Measurements from ENCODE around the gene SLC5A1. TPM values are rescaled to one million over a fixed set of nuclear protein-coding genes. Genes with fewer than 3 reads are reported as not detected.
"Not testable (repeated sequence)": the region's sequence is repeated elsewhere in the genome, so short reads cannot be mapped to it uniquely, and the experiment has no call there.

The SLC5A1 gene
- total and polyA plus RNA-seq, 2 donors (not counting 1 experiment from before 2014, with no cell fraction given): not detected

GRCh38 chr22:32132783-32133182 lies 89.7 kb downstream of the SLC5A1 start:
- H3K4me3 Mint-ChIP-seq: no peak overlapping the region
- TF ChIP-seq EZH2 (IDR thresholded peaks at IDR 0.05; ENCODE audit: borderline replicate concordance, insufficient read depth, low read depth, low read length, poor library complexity, severe bottlenecking): no peak
- no peak for TF ChIP-seq CTCF (IDR thresholded peaks at IDR 0.05)
- no peak overlapping the region for H3K4me2 ChIP-seq (replicated peaks; ENCODE audit: low read depth, low read length, poor library complexity, severe bottlenecking)
- H3K4me1 ChIP-seq (ENCODE audit: control insufficient read depth in 2 of 2, insufficient read depth in 2 of 2, low read length in 2 of 2): peaks cover 0 to 5% of the 10 kb centered on the region in 2 donors
- no peak for ATAC-seq (ENCODE audit: low read depth)
- no CpG with 5 or more reads among the region's 1 CpG for WGBS (ENCODE audit: insufficient coverage)
- H3K9me3 ChIP-seq (ENCODE audit: control extremely low read depth in 1 of 3, control insufficient read depth in 2 of 3, insufficient read depth in 1 of 3, low read length in 2 of 3): peaks cover 0 to 4% (median 0%) of the 10 kb centered on the region in 3 donors
- no peaks in the 10 kb centered on the region for H3K79me2 ChIP-seq (ENCODE audit: control insufficient read depth, insufficient read depth, low read length)
- peaks cover 0 to 2% (median 0%) of the 10 kb centered on the region in 4 experiments for H3K27me3 ChIP-seq (replicated peaks in 1 of 4; ENCODE audit: control extremely low read depth in 1 of 4, control insufficient read depth in 3 of 4, insufficient read depth in 4 of 4, low read length in 3 of 4)
- intact Hi-C loops (cut with micrococcal nuclease): loop anchor here (10.0 kb wide), 1 partner anchor 282 kb away; the partner anchor contains the start of gene RTCB
- DNase-seq: no peak
- H3K36me3 ChIP-seq (replicated peaks in 1 of 2; ENCODE audit: control extremely low read depth in 1 of 2, control insufficient read depth in 1 of 2, extremely low read depth in 1 of 2, insufficient read depth in 2 of 2, low read length in 1 of 2): no peaks in the 10 kb centered on the region
- ChIA-PET POLR2A (no interaction called here), CTCF (no interaction called here)
- no peak overlapping the region for H3K4me3 ChIP-seq (ENCODE audit: control extremely low read depth in 1 of 5, extremely low read depth in 1 of 5, insufficient read depth in 1 of 5, low read depth in 2 of 5, low read length in 4 of 5)
- no peak overlapping the region for H3K9ac ChIP-seq (ENCODE audit: low read length)
- H4K20me1 ChIP-seq (ENCODE audit: control insufficient read depth, insufficient read depth, low read length, poor library complexity, severe bottlenecking): no peaks in the 10 kb centered on the region
- H3K27ac Mint-ChIP-seq: no peak overlapping the region
- peaks cover 6% of the 10 kb centered on the region for H3K4me1 Mint-ChIP-seq
- H3K27ac ChIP-seq (ENCODE audit: low read length in 2 of 2): no peak overlapping the region
- H2AFZ ChIP-seq (ENCODE audit: insufficient read depth, low read depth, low read length, poor library complexity, severe bottlenecking): no peak overlapping the region
- H3K9me3 Mint-ChIP-seq (ENCODE audit: insufficient read depth): no peaks in the 10 kb centered on the region
- H3K27me3 Mint-ChIP-seq: peaks cover 11% of the 10 kb centered on the region

GRCh38 chr22:32134796-32135195 lies 91.7 kb downstream of the SLC5A1 start:
- H3K36me3 ChIP-seq (replicated peaks in 1 of 2; ENCODE audit: control extremely low read depth in 1 of 2, control insufficient read depth in 1 of 2, extremely low read depth in 1 of 2, insufficient read depth in 2 of 2, low read length in 1 of 2); POLR2A ChIA-PET; H3K27ac ChIP-seq (ENCODE audit: low read length in 2 of 2); H3K79me2 ChIP-seq (ENCODE audit: control insufficient read depth, insufficient read depth, low read length); H3K4me3 ChIP-seq (ENCODE audit: control extremely low read depth in 1 of 5, extremely low read depth in 1 of 5, insufficient read depth in 1 of 5, low read depth in 2 of 5, low read length in 4 of 5); H3K4me1 ChIP-seq (ENCODE audit: control insufficient read depth in 2 of 2, insufficient read depth in 2 of 2, low read length in 2 of 2); H3K4me3 Mint-ChIP-seq; H3K4me2 ChIP-seq (replicated peaks; ENCODE audit: low read depth, low read length, poor library complexity, severe bottlenecking); H3K27me3 ChIP-seq (replicated peaks in 1 of 4; ENCODE audit: control extremely low read depth in 1 of 4, control insufficient read depth in 3 of 4, insufficient read depth in 4 of 4, low read length in 3 of 4); H3K9me3 ChIP-seq (ENCODE audit: control extremely low read depth in 1 of 3, control insufficient read depth in 2 of 3, insufficient read depth in 1 of 3, low read length in 2 of 3); H3K27ac Mint-ChIP-seq; H3K9me3 Mint-ChIP-seq (ENCODE audit: insufficient read depth); H2AFZ ChIP-seq (ENCODE audit: insufficient read depth, low read depth, low read length, poor library complexity, severe bottlenecking); CTCF ChIA-PET; H3K9ac ChIP-seq (ENCODE audit: low read length); H4K20me1 ChIP-seq (ENCODE audit: control insufficient read depth, insufficient read depth, low read length, poor library complexity, severe bottlenecking); DNase-seq; ATAC-seq (ENCODE audit: low read depth): not testable (repeated sequence)
- WGBS (ENCODE audit: insufficient coverage): 95% methylated on average over 14 of the region's 14 CpGs
- Mint-ChIP-seq H3K27me3 (peaks cover 11% of the 10 kb centered on the region), H3K4me1 (peaks cover 10% of the 10 kb centered on the region)
- intact Hi-C loops (cut with micrococcal nuclease): loop anchor here (10.0 kb wide), 1 partner anchor 280 kb away; the partner anchor contains the start of gene RTCB

GRCh38 chr22:32135958-32136357 lies 92.9 kb downstream of the SLC5A1 start:
- WGBS (ENCODE audit: insufficient coverage): 76% methylated on average over 2 of the region's 3 CpGs
- H3K27me3 ChIP-seq (replicated peaks in 1 of 4; ENCODE audit: control extremely low read depth in 1 of 4, control insufficient read depth in 3 of 4, insufficient read depth in 4 of 4, low read length in 3 of 4); H3K9ac ChIP-seq (ENCODE audit: low read length); H4K20me1 ChIP-seq (ENCODE audit: control insufficient read depth, insufficient read depth, low read length, poor library complexity, severe bottlenecking); POLR2A ChIA-PET; H3K27ac Mint-ChIP-seq; H3K4me3 ChIP-seq (ENCODE audit: control extremely low read depth in 1 of 5, extremely low read depth in 1 of 5, insufficient read depth in 1 of 5, low read depth in 2 of 5, low read length in 4 of 5); H3K4me3 Mint-ChIP-seq; H3K9me3 Mint-ChIP-seq (ENCODE audit: insufficient read depth); ATAC-seq (ENCODE audit: low read depth); H3K27ac ChIP-seq (ENCODE audit: low read length in 2 of 2); DNase-seq; CTCF ChIA-PET; H3K27me3 Mint-ChIP-seq; H3K79me2 ChIP-seq (ENCODE audit: control insufficient read depth, insufficient read depth, low read length); H3K4me2 ChIP-seq (replicated peaks; ENCODE audit: low read depth, low read length, poor library complexity, severe bottlenecking); H3K9me3 ChIP-seq (ENCODE audit: control extremely low read depth in 1 of 3, control insufficient read depth in 2 of 3, insufficient read depth in 1 of 3, low read length in 2 of 3); H3K36me3 ChIP-seq (replicated peaks in 1 of 2; ENCODE audit: control extremely low read depth in 1 of 2, control insufficient read depth in 1 of 2, extremely low read depth in 1 of 2, insufficient read depth in 2 of 2, low read length in 1 of 2); H2AFZ ChIP-seq (ENCODE audit: insufficient read depth, low read depth, low read length, poor library complexity, severe bottlenecking); H3K4me1 ChIP-seq (ENCODE audit: control insufficient read depth in 2 of 2, insufficient read depth in 2 of 2, low read length in 2 of 2): not testable (repeated sequence)
- peaks cover 10% of the 10 kb centered on the region for H3K4me1 Mint-ChIP-seq
- intact Hi-C loops (cut with micrococcal nuclease): loop anchor here (10.0 kb wide), 1 partner anchor 279 kb away; the partner anchor contains the start of gene RTCB
